ENCODE data around the gene GLI3. TPM values are rescaled to one million over a fixed set of nuclear protein-coding genes. Genes with fewer than 3 reads are reported as not detected.

The GLI3 gene
- total RNA-seq, 2 experiments from 2014 or later: 0.28 to 0.36 TPM

- TF ChIP-seq CTCF (IDR thresholded peaks at IDR 0.05): no peak
- Histone ChIP-seq H3K4me3 (ENCODE audit: low read length) (no peak overlapping the region), H3K9me3 (ENCODE audit: control insufficient read depth in 1 of 2, insufficient read depth in 1 of 2, low read length in 2 of 2) (no peaks in the 10 kb centered on the region), H3K27me3 (ENCODE audit: control insufficient read depth in 1 of 2, insufficient read depth in 2 of 2, low read length in 2 of 2) (no peaks in the 10 kb centered on the region), H3K36me3 (ENCODE audit: insufficient read depth, low read length) (no peaks in the 10 kb centered on the region), H3K4me1 (ENCODE audit: insufficient read depth, low read length) (no peaks in the 10 kb centered on the region), H3K27ac (ENCODE audit: low read depth in 1 of 2, low read length in 2 of 2) (no peak overlapping the region)
- no peak overlapping the region for H3K27ac Mint-ChIP-seq
- ATAC-seq (ENCODE audit: poor library complexity) (no peak), DNase-seq (no peak)
- CTCF ChIA-PET: no interaction called here
- intact Hi-C loops (cut with DNase I, micrococcal nuclease): no loop called here
- no peaks in the 10 kb centered on the region for H3K4me1 Mint-ChIP-seq (ENCODE audit: low read depth)
- no peak overlapping the region for H3K4me3 Mint-ChIP-seq
- no peaks in the 10 kb centered on the region for H3K9me3 Mint-ChIP-seq
- no peaks in the 10 kb centered on the region for H3K36me3 Mint-ChIP-seq (ENCODE audit: low read depth)
- peaks cover 20% of the 10 kb centered on the region for H3K27me3 Mint-ChIP-seq
- POLR2A ChIA-PET: no interaction called here
These were observed 240.5 kb downstream of the GLI3 start for GRCh38 chr7:41996381-41997035.

GRCh38 chr7:41995632-41996271 is 241.3 kb downstream of the GLI3 start:
- no peak overlapping the region for H3K4me3 Mint-ChIP-seq
- no peaks in the 10 kb centered on the region for H3K9me3 Mint-ChIP-seq
- intact Hi-C loops (cut with DNase I, micrococcal nuclease): no loop called here

GRCh38 chr7:41994746-41995110 is 242.3 kb downstream of the GLI3 start:
- POLR2A ChIA-PET: no interaction called here
- H3K4me1 Mint-ChIP-seq (ENCODE audit: low read depth): no peaks in the 10 kb centered on the region

More at GRCh38 chr7:41995632-41996271, 241.3 kb downstream of the GLI3 start:
- no peaks in the 10 kb centered on the region for H3K27me3 ChIP-seq (ENCODE audit: control insufficient read depth in 1 of 2, insufficient read depth in 2 of 2, low read length in 2 of 2)
- Mint-ChIP-seq H3K27ac (no peak overlapping the region), H3K27me3 (peaks cover 20% of the 10 kb centered on the region), H3K4me1 (ENCODE audit: low read depth) (no peaks in the 10 kb centered on the region), H3K36me3 (ENCODE audit: low read depth) (no peaks in the 10 kb centered on the region)
- H3K9me3 ChIP-seq (ENCODE audit: control insufficient read depth in 1 of 2, insufficient read depth in 1 of 2, low read length in 2 of 2): no peaks in the 10 kb centered on the region
- H3K27ac ChIP-seq (ENCODE audit: low read depth in 1 of 2, low read length in 2 of 2): no peak overlapping the region
- no peak for ATAC-seq (ENCODE audit: poor library complexity)
- H3K4me3 ChIP-seq (ENCODE audit: low read length): no peak overlapping the region
- no peak for DNase-seq
- no peaks in the 10 kb centered on the region for H3K36me3 ChIP-seq (ENCODE audit: insufficient read depth, low read length)
- ChIA-PET POLR2A (no interaction called here), CTCF (no interaction called here)
- TF ChIP-seq CTCF (IDR thresholded peaks at IDR 0.05): no peak
- no peaks in the 10 kb centered on the region for H3K4me1 ChIP-seq (ENCODE audit: insufficient read depth, low read length)

More at GRCh38 chr7:41994746-41995110, 242.3 kb downstream of the GLI3 start:
- CTCF ChIA-PET: no interaction called here
- no peaks in the 10 kb centered on the region for H3K27me3 ChIP-seq (ENCODE audit: control insufficient read depth in 1 of 2, insufficient read depth in 2 of 2, low read length in 2 of 2)
- DNase-seq (no peak), ATAC-seq (ENCODE audit: poor library complexity) (no peak)
- Mint-ChIP-seq H3K27me3 (peaks cover 16% of the 10 kb centered on the region), H3K36me3 (ENCODE audit: low read depth) (no peaks in the 10 kb centered on the region), H3K9me3 (no peaks in the 10 kb centered on the region), H3K4me3 (no peak overlapping the region), H3K27ac (no peak overlapping the region)
- no peaks in the 10 kb centered on the region for H3K4me1 ChIP-seq (ENCODE audit: insufficient read depth, low read length)
- no peak for TF ChIP-seq CTCF (IDR thresholded peaks at IDR 0.05)
- no peaks in the 10 kb centered on the region for H3K9me3 ChIP-seq (ENCODE audit: control insufficient read depth in 1 of 2, insufficient read depth in 1 of 2, low read length in 2 of 2)
- no peaks in the 10 kb centered on the region for H3K36me3 ChIP-seq (ENCODE audit: insufficient read depth, low read length)
- H3K4me3 ChIP-seq (ENCODE audit: low read length): no peak overlapping the region
- H3K27ac ChIP-seq (ENCODE audit: low read depth in 1 of 2, low read length in 2 of 2): no peak overlapping the region
- intact Hi-C loops (cut with DNase I, micrococcal nuclease): no loop called here
